Measurements from ENCODE around the gene PRSS27.
A peak's percentile ranks its signal among the peaks of the same experiment; 100 is the strongest.
"Not testable (repeated sequence)": the region's sequence is repeated elsewhere in the genome, so short reads cannot be mapped to it uniquely, and the experiment has no call there.

PRSS27 gene

DNA sequence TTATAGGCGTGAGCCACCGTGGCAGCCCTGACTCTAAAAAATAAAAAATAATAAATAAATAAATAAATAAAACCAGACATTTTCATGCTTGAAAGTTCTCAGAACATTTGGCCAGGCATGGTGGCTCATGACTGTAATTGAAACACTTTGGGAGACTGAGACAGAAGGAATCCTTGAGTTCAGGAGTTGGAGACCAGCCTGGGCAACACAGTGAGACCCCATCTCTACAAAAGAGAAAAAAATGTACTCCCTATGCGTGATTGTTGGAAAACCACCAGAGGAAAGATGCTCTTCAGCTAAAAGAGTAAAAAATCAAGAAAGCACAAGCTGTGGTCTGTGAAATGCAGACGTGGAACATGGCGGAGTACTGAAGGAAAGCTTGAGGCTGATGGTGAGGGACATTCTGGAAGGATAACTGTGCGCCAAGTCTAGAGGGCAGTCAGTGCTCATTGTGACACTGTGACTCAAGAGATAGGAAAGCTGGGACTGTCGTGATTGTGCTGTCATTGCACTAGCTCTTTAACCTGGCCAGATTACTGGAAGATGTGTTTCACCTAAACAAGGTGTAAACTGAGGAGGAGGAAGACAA is 4.2 kb upstream of the PRSS27 start:
- no peak for DNase-seq (ENCODE audit: low spot score)

DNA sequence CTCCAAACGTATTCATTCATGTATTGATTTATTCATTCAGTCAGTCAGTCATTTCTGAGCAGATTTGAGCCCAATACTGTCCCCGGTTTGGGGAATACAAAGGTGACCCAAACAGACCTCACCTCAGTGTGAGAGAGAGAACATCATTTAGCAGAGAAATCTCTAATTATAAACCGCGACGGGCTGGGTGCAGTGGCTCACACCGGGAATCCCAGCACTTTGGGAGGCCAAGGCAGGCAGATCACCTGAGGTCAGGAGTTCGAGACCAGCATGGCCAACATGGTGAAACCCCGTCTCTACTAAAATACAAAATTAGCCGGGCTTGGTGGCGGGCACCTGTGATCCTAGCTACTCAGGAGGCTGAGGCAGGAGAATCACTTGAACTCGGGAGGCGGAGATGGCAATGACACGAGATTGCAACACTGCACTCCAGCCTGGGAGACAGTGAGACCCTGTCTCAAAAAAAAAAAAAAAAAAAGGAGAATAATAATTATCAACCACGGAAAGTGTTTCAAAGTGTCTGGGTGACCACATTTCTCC is 1.7 kb upstream of the PRSS27 start:
- DNase-seq (ENCODE audit: low spot score) = not testable (repeated sequence)

DNA sequence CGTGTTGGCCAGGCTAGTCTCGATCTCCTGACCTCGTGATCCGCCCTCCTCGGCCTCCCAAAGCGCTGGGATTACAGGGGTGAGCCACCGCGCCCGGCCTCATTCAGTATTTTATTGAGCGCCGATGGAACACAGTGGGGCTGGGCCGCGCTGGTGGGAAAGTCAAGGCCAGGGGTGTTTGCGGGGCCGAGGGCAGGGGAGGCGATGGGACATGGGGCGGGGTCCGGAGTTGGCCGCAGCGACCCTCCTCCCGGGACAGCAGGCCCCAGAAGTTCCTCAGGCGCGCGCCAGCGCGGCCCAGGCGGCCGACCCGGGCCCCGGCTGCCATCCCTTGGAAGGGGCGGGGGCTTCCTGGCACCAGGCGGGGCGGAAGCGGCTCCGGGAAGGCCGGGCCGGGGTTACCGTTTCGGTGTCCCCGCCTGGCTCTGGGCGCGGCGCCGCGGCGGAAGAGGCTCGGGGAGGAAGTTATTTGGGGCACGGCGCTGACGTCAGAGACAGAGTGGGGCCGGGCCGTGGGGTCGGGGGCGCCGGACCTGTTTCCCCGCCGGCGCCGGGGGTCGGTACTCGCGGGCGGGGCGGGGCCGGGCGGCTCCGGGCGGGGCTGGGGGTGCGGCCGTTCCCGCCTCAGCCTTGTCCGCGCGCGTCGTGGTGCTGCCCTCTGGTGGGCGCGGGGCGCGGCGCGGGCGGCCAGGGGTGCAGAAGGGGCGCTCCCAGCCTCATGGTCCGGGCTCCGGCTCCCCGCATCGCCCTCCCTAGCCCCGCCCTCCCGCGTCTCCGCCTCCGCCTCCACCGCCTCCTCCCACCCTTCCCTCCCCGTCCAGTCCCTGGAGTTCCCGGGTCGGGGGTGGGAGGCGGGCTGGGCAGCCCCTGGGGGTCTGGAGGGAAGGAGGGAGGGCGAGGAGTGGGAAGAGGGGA is 952 bp upstream of the PRSS27 start:
- peak; percentile 87 for DNase-seq (ENCODE audit: low spot score)

DNA sequence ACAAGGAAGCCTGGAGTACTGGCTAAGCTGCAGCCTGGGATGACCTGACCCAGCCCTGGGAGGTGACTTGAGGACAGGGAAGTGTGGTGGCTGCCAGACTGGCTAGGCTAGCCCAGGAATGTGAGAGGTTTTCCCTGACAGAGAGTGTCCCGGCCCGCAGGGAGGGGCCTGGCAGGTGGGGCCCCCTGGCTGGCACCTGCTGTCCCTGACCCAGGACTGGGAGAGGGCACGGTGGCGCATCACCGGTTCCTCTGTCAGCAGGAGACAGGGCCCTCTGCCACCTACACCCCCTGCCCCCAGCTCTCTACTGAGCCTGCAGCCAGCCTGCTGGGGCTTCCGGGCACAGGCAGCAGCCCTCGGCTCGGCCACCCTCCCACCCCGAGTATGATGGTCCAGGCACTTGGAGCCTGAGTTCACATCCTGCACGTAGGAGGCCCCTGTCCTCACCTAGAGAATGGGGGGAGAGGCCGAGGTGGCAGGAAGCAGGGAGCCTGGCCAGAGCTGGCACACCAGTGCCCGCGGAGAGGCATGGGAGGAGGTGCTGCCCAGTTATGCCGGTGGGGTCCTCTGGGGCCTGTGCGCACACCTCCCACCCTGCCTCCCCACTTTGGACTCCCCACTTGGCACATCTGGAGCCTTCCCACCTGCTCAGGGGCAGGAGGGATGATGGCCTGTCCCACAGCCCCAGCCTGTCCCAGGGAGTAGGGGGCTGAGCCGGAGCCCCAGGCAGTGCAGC is 528 bp downstream of the PRSS27 start:
- peak; percentile 57 for DNase-seq (ENCODE audit: low spot score)

DNA sequence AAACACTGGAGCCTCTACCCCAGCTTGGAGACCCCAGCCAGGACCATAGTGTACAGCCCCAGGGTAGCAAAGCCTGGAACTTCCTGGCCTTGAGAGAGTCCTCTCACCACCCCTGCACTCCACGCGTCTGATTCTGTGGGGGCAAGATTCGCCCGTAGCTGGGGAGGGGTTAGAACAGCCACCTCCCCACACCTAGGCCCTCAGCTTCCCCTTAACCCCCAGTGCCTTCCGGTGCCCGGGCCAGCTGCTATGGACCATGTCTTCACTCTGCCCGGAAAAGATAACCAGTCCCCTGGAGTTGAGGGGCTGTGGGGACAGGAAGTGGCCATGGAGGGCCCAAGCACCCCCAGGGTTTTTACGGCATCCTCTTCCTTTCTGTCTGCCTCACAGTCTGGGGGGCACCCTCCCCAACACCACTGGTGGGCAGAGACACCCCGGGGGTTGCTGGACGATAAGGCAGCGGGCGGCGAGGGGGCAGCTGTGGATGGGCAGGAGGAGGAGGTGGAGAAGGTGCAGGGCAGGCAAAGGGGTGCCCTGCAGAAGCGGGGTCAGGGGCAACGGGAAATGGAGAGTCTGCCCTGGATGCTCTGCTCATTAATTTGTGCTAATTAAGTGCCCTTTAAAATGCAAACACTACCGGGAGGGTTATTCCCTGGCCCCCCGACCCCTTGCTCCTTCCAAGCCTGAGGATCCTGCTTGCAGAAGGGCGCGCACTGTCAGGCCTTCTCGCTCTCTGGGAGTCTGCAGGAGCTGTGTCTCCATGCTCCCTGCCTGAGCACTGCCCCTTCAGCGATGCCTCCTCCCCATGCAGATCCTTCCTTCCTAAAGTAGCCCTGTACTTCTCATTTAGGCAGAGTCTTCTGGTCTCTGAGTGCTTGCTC is 2.4 kb downstream of the PRSS27 start:
- no peak for DNase-seq (ENCODE audit: low spot score)

DNA sequence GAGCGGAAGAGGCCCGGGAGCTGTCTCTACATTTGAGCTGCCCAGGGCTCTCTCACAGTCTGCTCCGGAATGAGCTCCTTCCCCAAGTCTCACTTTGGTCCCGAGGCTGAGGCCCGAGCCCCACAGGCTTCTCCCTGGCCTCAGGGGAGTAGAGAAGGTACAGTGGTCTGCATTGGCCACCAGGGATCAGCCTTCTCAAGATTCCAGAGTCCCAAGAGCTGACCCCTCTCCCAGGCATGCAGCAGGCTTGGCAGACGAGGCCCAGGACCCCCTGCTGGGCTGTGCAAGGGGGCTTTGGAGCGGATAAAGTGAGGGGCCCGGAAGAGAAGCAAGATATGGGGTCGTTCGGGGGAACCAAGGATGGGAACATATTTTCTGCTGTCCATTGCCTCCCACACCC is 3.1 kb downstream of the PRSS27 start:
- DNase-seq (ENCODE audit: low spot score) = no peak

DNA sequence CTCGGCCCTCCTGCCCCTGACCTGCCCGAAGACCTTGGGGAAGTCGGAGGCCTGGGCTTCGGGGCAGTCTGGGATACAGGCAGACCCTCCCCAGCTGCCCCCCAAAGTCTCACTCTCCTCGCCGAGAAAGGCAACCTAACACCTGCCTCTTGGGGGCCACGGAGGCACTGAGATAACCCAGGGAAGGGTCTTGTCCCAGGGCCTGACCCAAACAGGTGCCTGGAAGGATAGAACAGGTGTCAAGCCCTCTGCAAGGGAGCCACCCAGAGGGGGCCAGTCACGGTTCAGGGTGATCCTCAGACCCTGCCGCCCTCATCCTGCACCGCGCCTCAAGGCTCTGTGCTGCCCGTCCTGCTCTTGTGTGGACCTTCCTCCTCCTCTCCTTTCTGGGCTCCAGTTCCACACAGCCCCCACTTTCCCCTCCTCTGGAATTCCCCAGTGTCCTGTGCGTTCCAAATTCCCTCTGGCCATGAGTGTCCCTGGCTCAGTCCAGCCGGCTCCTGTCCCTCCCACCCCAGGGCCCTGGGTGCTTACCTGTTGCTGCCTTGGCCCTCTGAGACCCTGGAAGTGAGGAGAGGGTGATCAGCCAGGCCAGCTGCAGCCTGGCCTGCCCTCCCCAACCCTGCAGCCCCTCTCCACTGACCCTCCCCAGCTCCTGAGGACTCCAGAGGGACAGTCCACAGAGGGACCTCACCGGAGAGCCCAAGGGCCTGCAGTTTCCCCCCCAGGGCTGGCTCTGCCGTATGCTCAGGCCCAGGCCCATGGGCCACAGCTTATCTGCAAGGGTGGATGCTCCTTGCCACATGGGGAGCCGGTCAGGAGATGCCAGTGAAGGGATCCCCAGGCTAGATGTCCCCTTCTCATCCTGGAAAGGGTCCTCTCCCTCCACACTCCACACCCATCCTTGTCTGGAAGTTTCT is 3.8 kb downstream of the PRSS27 start:
- no peak for DNase-seq (ENCODE audit: low spot score)

DNA sequence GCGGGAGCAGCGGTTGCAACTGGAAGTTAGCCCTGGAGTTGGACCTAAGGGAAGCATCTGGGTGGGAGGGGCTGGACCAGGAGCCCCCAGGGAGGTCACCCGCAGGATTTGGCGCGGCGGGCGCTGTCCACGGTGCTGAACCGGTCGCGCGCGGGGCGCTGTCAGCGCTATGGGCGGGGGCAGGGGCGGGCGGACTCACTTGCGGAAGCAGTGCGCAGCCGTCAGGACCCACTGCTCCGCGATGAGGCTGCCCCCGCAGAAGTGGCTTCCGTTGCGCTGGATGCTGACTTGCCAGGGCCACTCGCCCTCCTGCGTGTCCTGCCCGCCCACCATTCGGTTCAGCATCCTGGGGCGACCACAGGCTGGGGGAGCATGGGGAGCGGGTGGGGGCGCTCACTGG is 4.5 kb downstream of the PRSS27 start:
- peak; percentile 37 for DNase-seq (ENCODE audit: low spot score)

DNA sequence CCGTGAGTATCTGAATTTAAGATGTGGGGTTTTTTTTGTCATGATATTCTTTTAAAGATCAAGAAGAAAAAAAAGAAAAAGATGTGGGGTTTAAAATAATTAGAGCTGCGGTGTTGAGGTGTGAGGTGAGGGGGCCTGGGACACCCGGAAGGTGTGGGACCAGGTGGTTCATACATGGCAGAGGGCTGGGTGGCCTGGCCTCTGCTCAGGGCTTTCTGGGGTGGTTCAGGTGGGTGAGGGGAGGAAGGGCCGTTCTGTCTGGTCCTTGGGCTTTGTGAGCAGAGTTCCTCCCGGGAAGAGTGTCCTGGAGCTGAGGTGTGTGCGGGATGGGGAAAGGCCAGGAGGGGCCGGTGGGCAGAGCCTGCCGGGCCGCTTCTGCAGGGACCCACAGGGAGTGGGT is 5.0 kb downstream of the PRSS27 start:
- no peak for DNase-seq (ENCODE audit: low spot score)

DNA sequence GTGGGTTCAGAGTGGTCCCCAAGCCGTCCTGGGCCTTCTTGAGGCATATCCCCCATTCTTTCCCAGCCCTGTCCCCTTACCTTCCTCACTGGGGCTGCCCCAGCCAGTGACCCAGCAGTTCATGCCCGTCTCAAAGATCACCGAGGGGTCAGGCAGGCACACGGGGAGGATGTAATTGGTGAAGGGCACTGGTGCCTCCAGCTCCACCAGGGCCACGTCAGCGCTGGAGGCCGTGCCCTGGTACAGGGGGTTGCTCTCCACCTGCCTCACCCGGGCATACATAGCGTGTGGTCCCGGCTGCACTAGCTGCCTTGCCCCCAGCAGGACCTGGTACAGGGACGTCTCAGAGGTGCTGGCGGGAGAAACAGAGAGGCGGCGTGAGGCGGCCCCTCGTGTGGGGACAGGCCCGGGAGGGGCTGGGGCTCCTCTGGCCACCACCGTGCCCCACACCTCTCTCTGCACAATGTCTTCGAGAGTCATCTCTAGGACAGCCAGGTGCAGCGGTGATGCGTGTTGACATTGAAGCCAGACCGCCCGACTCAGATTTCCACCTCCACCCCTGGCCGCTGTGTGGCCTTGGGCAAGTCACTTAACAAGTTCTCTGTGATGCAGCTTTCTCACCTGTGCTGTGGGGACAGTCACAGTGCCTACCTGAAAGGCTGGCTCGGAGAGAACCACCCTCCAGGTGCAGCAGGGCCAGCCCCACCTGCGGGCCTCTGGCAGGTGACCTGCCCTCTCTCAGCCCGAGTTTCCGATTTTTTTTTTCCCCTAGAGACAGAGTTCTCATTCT is 5.8 kb downstream of the PRSS27 start:
- no peak for DNase-seq (ENCODE audit: low spot score)

DNA sequence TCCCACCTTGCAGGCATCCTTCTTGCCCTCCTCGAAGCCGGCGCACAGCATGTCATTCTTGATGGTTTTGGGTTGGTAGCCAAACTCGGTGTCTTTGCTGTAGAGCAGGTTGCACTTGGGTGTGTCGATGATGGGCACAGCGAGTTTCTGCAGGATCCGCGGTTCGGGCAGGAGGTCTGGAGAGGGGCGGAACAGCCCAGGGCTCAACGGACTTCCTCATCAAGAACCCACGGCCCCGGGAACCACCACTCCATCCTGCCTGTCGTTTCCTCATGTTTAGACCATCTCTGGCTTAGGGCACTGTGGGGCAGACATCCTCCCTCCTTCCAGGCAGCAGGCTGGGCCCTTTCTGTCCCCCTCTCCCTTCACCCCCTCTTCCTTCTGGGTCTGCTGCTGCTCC is 6.5 kb downstream of the PRSS27 start:
- DNase-seq (ENCODE audit: low spot score) = no peak

DNA sequence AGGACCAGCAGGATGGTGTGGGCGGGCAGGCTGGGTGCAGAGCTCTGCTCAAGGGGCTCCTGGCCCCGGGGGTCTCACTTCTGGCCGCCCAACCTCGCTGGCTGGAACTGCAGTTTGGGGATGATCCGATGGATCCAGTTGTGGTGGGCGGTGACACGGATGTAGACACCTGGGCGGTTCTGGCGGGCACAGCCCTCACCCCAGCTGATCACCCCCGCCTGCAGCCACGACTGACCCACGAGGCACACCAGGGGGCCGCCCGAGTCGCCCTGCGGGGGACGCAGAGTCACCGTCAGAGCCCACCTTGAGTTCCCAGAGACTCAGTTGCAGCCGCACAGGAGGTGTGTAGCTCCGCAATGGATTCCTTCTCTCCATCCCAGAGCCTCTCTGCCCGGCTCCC is 7.5 kb downstream of the PRSS27 start:
- no peak for DNase-seq (ENCODE audit: low spot score)

DNA sequence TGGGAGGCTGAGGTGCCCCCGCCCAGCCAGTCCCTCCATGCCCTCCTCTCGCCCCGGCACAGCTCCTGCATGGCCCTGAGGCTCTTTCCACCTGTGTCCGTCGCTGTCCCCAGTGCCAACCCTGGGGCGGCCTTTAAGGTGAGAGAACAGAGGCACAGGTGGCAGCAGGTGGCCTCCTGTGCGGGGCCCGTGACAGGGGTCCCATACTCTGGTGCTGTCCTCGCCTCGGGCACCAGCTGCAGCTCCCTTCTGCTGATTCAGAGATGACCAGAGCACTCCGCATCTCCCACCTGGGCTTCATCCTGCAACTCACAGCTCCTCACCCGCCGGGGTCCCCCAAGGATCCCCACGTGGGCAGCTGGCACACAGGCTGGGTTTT is 8.0 kb downstream of the PRSS27 start:
- DNase-seq (ENCODE audit: low spot score) = no peak

DNA sequence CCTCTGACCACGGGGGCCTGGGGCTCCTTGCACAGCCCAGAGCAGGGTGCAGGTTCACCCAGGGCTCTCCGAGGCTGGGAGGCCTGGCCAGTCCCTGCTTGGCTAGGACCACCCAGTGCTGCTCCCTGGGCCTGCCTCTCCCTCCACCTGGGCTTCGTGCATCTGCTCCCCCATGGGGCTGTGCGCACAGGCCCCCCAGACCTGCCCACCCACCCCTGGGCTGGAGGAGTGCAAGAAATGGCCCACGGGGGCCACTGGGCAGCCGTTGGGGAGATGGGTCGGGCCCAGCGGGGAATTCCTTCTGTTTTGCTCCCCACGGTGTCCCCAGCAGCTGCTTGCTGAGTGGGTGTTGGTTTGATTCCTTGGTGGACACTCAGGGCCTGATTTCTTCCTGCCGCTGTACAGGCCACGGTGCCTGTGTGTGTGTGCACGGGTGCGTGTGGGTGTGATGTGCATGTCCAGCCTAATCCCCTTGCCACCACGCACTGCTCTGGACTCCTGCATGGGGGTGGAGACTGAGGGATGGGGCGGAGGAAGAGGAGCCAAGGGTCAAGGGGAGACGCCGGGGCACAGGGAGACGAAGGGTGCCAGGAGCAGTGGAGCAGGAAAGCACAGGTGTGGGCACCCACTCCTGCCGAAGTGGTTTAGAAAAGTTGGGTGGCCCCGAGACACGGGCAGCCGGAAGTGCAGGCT is 8.5 kb downstream of the PRSS27 start:
- no peak for DNase-seq (ENCODE audit: low spot score)

DNA sequence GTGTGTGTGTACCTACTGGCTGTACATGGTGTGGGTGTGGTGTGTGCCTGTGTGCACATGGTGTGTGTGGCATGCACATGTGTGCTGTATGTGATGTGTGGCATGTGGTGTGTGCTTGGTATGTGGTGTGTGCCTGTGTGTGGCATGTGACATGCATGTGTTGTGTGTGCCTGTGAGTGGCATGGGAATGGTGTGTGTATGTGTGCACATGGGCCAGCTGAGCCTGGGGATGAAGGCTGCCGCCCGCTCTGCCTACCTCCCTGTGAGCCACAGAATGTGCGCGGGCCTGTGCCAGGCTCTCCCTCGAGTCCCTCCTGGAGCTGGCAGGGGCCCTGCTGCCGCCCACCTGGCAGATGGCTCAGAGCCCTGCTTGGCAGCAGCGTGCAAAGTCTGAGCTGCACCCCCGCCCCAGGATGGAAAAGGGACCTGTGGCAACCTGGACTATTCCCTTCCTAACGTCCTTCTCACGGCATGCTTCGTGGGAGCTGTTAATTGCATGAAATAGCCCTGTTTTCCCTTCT is 9.3 kb downstream of the PRSS27 start:
- no peak for DNase-seq (ENCODE audit: low spot score)

DNA sequence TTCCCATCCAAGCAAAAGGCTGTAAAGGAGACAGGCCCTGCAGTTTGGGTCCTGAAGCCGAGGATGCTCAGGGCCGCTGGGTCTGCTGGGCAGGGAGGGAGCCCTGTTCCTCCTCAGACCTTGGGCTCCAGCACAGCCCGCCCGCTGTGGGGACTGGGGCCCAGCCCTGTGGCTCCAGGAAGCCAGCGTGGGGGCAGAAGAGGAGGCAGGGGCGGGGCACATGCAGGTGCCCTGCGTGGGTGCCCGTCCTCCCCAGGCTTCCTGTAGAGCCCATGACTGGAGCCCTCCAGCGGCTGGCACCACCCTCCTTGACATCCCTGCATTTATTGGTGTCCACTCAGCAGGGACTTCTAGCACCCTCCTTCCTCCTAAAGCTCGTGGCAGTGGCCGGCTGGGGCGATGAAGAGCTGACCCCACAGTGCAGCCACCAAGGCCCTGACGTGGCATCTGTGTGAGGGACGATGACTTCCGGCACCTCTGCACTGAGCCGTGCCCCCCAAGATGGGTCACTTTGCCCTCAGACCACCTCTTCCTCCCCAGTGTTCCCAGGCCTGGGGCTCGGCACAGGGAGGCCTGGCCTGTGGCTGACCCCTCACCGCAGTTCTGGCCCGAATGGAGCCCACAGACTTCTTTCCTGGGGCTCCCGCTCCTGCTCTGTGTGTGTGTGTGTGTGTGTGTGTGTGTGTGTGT is 9.9 kb downstream of the PRSS27 start:
- DNase-seq (ENCODE audit: low spot score) = no peak

DNA sequence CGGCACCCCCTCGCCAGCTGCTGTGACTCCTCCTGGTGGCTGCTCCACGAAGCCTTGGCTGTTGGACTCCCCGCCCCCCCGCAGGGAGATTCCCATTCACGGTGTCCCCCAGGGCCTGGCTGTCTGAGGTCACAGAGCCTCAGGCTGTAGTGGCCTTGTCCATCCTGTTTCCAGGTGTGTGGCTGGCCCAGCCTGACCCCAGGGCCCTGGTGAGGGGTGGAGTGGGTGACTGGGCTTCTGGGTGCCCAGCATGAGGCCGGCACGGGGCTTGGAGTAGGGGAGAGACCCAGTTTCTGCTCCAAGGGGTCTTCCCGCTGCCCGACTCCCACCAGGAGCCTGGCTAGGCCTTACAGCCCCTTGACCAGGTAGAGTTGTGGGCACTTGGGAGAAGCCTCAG is 10.4 kb downstream of the PRSS27 start:
- no peak for DNase-seq (ENCODE audit: low spot score)

DNA sequence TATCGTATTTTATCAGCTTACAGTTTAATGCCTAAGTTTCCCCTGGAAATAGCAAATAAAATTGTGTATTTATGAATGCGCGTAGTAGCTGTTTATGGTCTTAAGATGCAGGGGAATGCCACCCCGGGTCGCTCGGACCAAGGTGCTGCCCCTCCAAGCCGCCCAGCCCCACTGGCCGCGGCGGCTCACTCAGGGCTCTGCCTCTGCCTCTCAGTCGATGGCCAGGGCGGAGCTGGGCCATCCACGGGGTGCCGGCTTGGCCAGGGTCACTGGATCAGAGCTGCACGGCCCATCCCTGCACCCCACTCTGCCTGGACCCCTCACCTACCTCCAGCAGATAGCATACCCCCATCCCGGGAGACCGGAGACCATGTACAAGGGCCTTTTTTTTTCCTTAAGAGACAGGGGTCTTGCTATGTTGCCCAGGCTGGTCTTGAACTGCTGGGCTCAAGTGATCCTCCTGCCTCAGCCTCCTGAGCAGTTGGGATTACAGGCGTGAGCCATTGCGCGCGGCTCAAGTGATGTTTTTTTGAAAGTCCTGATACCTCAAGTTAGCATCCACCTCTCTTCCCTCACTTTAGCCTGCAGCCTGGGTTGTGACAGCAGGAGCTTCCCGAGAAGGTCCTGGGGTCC is 11.0 kb downstream of the PRSS27 start:
- DNase-seq (ENCODE audit: low spot score) = no peak

Measured in HuH-7 (cell line).